ELR (cell line): ENCODE measurements around the gene TMEM185B.

Source experiments
- DNase-seq: peaks from one replicate; pipeline ENCODE4 v3.0.0-alpha.2; 2015; ENCODE audit warnings: low read depth

TMEM185B gene

GRCh38 chr2:120231564-120231973 lies 8.4 kb upstream of the TMEM185B start:
- no peak for DNase-seq

GRCh38 chr2:120230515-120231471 lies 7.6 kb upstream of the TMEM185B start:
- DNase-seq, result no peak

GRCh38 chr2:120229341-120229740 lies 6.1 kb upstream of the TMEM185B start:
- DNase-seq, result no peak

- no peak for DNase-seq
Observed at GRCh38 chr2:120228503-120228902, 5.3 kb upstream of the TMEM185B start.

GRCh38 chr2:120227111-120227991 lies 4.2 kb upstream of the TMEM185B start:
- DNase-seq, result no peak

GRCh38 chr2:120226316-120226715 lies 3.1 kb upstream of the TMEM185B start:
- DNase-seq, result no peak

- DNase-seq, result no peak
Observed at GRCh38 chr2:120225549-120226065, 2.4 kb upstream of the TMEM185B start.

- DNase-seq, result no peak
Observed at GRCh38 chr2:120224735-120225548, 1.7 kb upstream of the TMEM185B start.

GRCh38 chr2:120224256-120224655 lies 1.1 kb upstream of the TMEM185B start:
- DNase-seq, result no peak

GRCh38 chr2:120222186-120223033 lies 790 bp downstream of the TMEM185B start:
- DNase-seq, result no peak

- DNase-seq, result no peak
Observed at GRCh38 chr2:120221616-120222015, 1.6 kb downstream of the TMEM185B start.

GRCh38 chr2:120220756-120221155 lies 2.4 kb downstream of the TMEM185B start:
- DNase-seq, result no peak

GRCh38 chr2:120219766-120220165 lies 3.4 kb downstream of the TMEM185B start:
- DNase-seq, result no peak

GRCh38 chr2:120219291-120219690 lies 3.9 kb downstream of the TMEM185B start:
- DNase-seq, result no peak

GRCh38 chr2:120218181-120218580 lies 5.0 kb downstream of the TMEM185B start:
- no peak for DNase-seq

GRCh38 chr2:120210270-120210693 lies 12.9 kb downstream of the TMEM185B start:
- DNase-seq, result no peak

GRCh38 chr2:120209427-120210269 lies 13.6 kb downstream of the TMEM185B start:
- no peak for DNase-seq

- DNase-seq, result no peak
Observed at GRCh38 chr2:120208381-120209353, 14.5 kb downstream of the TMEM185B start.
